ENCODE data around the gene CAPN10. TPM values are rescaled to one million over a fixed set of nuclear protein-coding genes. Genes with fewer than 3 reads are reported as not detected.
"Not testable (repeated sequence)": the region's sequence is repeated elsewhere in the genome, so short reads cannot be mapped to it uniquely, and the experiment has no call there.

Gene CAPN10
- total RNA-seq, 4 donors from 2014 or later: 2.8 to 39.6 (median 21.6) TPM

DNA sequence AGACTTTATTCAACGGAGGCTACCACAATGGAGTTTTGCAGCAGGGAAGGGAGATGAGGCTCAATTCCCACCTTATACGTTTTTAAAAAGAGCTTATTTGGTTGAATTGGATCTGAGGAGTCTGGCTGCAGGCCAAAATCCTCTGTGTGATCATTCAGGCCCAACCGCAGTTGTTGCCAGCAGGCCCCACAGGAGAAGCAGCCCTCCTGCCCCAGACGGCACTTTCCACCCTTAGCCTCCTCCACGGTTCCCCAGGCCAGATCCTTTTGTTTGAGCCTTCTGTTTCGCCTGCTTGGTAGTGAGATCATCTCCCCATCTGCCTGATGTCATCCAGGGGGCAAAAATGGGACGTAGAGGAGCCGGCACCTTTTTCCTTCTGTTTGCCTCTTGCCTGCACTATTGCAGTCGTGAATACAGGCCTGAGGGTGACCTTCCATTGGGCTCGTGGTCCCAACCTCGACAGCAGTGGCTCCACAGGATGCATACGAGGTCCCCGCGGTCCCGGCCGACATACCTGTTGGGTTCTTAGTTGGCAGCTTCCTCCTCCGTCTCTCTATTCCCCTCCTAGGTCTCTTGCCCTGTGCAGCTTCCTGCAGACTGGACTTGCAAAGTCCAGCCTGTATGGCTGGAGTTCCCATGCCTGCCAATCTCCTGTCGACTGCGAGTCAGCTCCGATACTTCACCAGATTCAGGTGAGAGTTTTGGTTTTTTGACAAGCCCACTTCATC lies 29.4 kb downstream of the CAPN10 start:
- Histone ChIP-seq H3K9me3 (no peaks in the 10 kb centered on the region), H3K36me3 (no peaks in the 10 kb centered on the region), H3K27ac (no peak overlapping the region), H3K4me3 (no peak overlapping the region), H3K4me1 (no peaks in the 10 kb centered on the region), H3K27me3 (no peaks in the 10 kb centered on the region)
- no peak for TF ChIP-seq CTCF (IDR thresholded peaks at IDR 0.05)
- no peak for TF ChIP-seq POLR2A (IDR thresholded peaks at IDR 0.05)
- intact Hi-C loops (cut with DNase I; ENCODE audit: low total_unique reads): no loop called here
- peak in 1 of 2 donors; percentile 8 for DNase-seq

- H3K27me3 ChIP-seq; DNase-seq; H3K9me3 ChIP-seq; H3K27ac ChIP-seq; H3K4me1 ChIP-seq; H3K36me3 ChIP-seq; H3K4me3 ChIP-seq; intact Hi-C loops (cut with DNase I; ENCODE audit: low total_unique reads): not testable (repeated sequence)
Measured at GRCh38 chr2:240616860-240617666, 30.5 kb downstream of the CAPN10 start.

DNA sequence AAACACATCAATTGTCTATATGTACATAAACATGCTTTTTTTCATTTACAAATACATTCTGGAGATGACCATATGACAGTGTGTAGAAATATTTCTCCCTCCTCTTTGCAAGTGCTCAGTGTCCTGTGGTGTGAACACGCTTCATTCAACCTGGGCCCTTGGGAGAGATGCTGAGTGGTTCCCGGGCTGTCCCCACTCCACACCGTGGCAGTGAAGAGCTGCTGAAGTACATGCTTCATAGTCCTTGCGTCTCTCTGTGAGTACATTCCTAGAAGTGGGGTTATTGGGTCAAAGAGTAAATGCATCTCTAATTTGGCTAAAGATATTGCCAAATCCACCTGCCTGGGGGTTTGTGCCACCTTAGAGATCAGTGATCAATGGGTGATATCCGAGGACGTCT lies 32.2 kb downstream of the CAPN10 start:
- TF ChIP-seq POLR2A (IDR thresholded peaks at IDR 0.05): no peak
- no peak for TF ChIP-seq CTCF (IDR thresholded peaks at IDR 0.05)
- no peak for DNase-seq
- H3K4me1 ChIP-seq: no peaks in the 10 kb centered on the region
- H3K27ac ChIP-seq: no peak overlapping the region
- intact Hi-C loops (cut with DNase I; ENCODE audit: low total_unique reads): no loop called here
- no peaks in the 10 kb centered on the region for H3K9me3 ChIP-seq
- H3K4me3 ChIP-seq: no peak overlapping the region
- H3K36me3 ChIP-seq: no peaks in the 10 kb centered on the region
- no peaks in the 10 kb centered on the region for H3K27me3 ChIP-seq

- TF ChIP-seq POLR2A (IDR thresholded peaks at IDR 0.05) (no peak), CTCF (IDR thresholded peaks at IDR 0.05) (no peak)
- no peak overlapping the region for H3K27ac ChIP-seq
- no peaks in the 10 kb centered on the region for H3K36me3 ChIP-seq
- no peaks in the 10 kb centered on the region for H3K9me3 ChIP-seq
- no peaks in the 10 kb centered on the region for H3K4me1 ChIP-seq
- peak in 1 of 2 donors; percentile 8 for DNase-seq
- no peak overlapping the region for H3K4me3 ChIP-seq
- H3K27me3 ChIP-seq: no peaks in the 10 kb centered on the region
- intact Hi-C loops (cut with DNase I; ENCODE audit: low total_unique reads): no loop called here
Measured at GRCh38 chr2:240619506-240620148, 33.1 kb downstream of the CAPN10 start.

- H3K27ac ChIP-seq: no peak overlapping the region
- H3K27me3 ChIP-seq: no peaks in the 10 kb centered on the region
- no peaks in the 10 kb centered on the region for H3K9me3 ChIP-seq
- H3K4me3 ChIP-seq: no peak overlapping the region
- intact Hi-C loops (cut with DNase I; ENCODE audit: low total_unique reads): no loop called here
- TF ChIP-seq CTCF (IDR thresholded peaks at IDR 0.05): no peak
- H3K4me1 ChIP-seq: no peaks in the 10 kb centered on the region
- no peak for DNase-seq
- no peaks in the 10 kb centered on the region for H3K36me3 ChIP-seq
Measured at GRCh38 chr2:240620149-240620731, 33.7 kb downstream of the CAPN10 start.

Data from uterus (tissue), 4 donors.